IgD-negative memory B cell (primary cell): ENCODE results near the gene SEMA4F. TPM values are rescaled to one million over a fixed set of nuclear protein-coding genes. Genes with fewer than 3 reads are reported as not detected.

ENCODE experiments used
- H3K27ac Mint-ChIP-seq, 3 donors: one replicate each; pipeline ENCODE4 v1.8.0; 2020 to 2022; ENCODE audit warnings: mild to moderate bottlenecking in 3 of 3, mixed read lengths in 3 of 3, moderate library complexity in 1 of 3
- H3K27me3 Mint-ChIP-seq: one replicate; pipeline ENCODE4 v1.8.0; 2021; ENCODE audit warnings: mixed read lengths
- H3K36me3 Mint-ChIP-seq: one replicate; pipeline ENCODE4 v1.8.0; 2020; ENCODE audit warnings: mild to moderate bottlenecking, mixed read lengths
- H3K4me1 Mint-ChIP-seq, 3 donors: one replicate each; pipeline ENCODE4 v1.8.0; 2020 to 2022; ENCODE audit warnings: mixed read lengths in 3 of 3, mild to moderate bottlenecking in 1 of 3
- H3K4me3 Mint-ChIP-seq, 4 donors: one replicate each; pipeline ENCODE4 v1.8.0; 2020 to 2022; ENCODE audit warnings: mild to moderate bottlenecking in 4 of 4, mixed read lengths in 4 of 4, moderate library complexity in 3 of 4
- H3K9me3 Mint-ChIP-seq, 3 donors: one replicate each; pipeline ENCODE4 v1.8.0; 2020 to 2021; ENCODE audit warnings: mixed read lengths in 3 of 3, mild to moderate bottlenecking in 1 of 3
- polyA plus RNA-seq: library from polyadenylated mRNA; unstranded; fragments of 300-500 nt; fragmentation: Illumina TruSeq; gene quantifications from one replicate; pipeline ENCODE4 v1.2.3, GENCODE V29; 2021

SEMA4F gene
- polyA plus RNA-seq, 1 donor from 2014 or later: 6.4 TPM

DNA sequence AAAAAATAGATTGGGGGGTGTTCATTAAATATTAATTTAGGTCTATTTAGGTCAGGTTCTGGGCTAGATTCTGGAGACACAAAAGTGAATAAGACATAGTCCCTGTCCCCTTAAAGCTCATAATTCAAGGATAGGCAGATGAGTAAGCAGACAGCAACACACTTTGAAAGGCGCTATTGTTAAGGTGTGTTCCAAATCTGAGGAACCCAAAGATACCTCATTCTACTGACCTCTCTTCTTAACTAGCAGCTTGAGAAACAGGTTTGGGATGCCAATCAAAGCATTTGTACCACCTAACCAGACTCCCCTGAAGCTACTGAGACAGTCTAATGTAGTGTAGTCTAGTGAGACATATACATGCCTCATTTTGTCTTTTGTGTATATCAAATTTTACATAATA lies 34.8 kb downstream of the SEMA4F start:
- Mint-ChIP-seq H3K4me3 (no peak overlapping the region), H3K4me1 (peaks cover 0 to 3% (median 2%) of the 10 kb centered on the region in 3 donors), H3K9me3 (no peaks in the 10 kb centered on the region), H3K27me3 (no peaks in the 10 kb centered on the region), H3K27ac (no peak overlapping the region), H3K36me3 (no peaks in the 10 kb centered on the region)

DNA sequence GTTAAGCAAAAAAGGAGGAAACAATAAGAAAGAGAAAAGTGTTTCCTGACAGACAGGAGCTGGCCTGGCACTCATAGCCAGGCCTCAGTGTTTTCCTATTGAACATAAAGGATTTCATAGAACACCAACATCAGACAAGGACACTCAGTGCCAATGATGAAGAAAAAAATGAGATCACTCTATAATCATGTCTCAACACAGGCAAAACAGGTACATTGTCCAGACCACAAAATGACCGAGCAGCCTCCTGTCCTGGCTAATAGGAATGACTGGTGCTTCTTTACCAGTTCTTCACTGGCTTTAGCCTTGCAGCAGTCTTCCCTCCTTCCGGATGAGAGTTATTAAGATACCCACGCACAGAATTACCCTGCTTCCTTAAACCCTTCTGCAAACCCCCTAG lies 35.6 kb downstream of the SEMA4F start:
- peak overlapping the region in 1 of 3 donors; percentile 6 for H3K27ac Mint-ChIP-seq
- H3K36me3 Mint-ChIP-seq: no peaks in the 10 kb centered on the region
- no peaks in the 10 kb centered on the region for H3K27me3 Mint-ChIP-seq

DNA sequence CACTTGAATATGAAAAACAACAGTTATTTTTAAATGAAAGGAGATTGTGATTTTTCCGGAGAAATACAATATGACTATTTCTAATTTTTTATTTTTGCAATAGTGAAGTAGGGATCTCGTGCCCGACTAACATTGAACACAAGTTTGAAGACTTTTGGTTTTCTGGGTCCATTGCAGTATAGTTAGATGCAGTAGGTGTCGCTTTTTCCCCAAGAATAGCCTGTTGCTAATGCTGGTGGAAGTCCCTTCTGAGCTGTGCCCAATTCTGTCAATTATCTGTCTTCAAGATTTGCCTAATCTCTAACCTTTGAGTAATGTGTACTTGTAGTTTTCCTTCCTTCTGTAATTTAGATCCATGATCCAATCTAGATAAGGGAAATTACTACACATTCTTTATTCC lies 36.5 kb downstream of the SEMA4F start:
- Mint-ChIP-seq H3K27ac (no peak overlapping the region), H3K27me3 (peaks cover 2% of the 10 kb centered on the region), H3K9me3 (no peaks in the 10 kb centered on the region), H3K4me1 (peaks cover 0 to 3% (median 2%) of the 10 kb centered on the region in 3 donors), H3K4me3 (no peak overlapping the region), H3K36me3 (peaks cover 2% of the 10 kb centered on the region)

More for the DNA sequence above, 35.6 kb downstream of the SEMA4F start:
- H3K4me1 Mint-ChIP-seq: peaks cover 0 to 3% (median 2%) of the 10 kb centered on the region in 3 donors
- peak overlapping the region in 1 of 4 donors; percentile 6 for H3K4me3 Mint-ChIP-seq
- H3K9me3 Mint-ChIP-seq: no peaks in the 10 kb centered on the region

DNA sequence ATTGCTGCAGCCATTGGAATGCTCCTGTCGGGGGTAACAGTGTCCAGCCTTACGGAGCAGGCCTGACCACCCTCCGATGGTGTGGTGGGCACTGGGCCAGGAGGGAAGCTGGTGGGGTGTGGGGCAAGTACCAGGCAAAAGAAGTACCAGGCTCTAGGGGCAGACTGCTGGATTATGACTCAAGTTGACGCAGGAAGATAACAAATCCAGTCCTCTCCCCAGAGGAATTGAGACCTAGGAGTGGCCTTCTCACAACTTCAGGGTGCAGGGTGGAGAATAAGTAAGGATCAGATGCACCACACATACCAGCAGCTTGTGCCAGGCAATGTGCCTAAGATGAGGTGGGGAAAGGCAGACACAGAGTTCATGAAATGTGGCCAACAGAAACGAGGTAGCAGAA lies 37.9 kb downstream of the SEMA4F start:
- no peaks in the 10 kb centered on the region for H3K9me3 Mint-ChIP-seq
- H3K36me3 Mint-ChIP-seq: peaks cover 2% of the 10 kb centered on the region
- peaks cover 2% of the 10 kb centered on the region for H3K27me3 Mint-ChIP-seq
- no peak overlapping the region for H3K4me3 Mint-ChIP-seq
- no peak overlapping the region for H3K27ac Mint-ChIP-seq
- peaks cover 0 to 3% (median 2%) of the 10 kb centered on the region in 3 donors for H3K4me1 Mint-ChIP-seq

DNA sequence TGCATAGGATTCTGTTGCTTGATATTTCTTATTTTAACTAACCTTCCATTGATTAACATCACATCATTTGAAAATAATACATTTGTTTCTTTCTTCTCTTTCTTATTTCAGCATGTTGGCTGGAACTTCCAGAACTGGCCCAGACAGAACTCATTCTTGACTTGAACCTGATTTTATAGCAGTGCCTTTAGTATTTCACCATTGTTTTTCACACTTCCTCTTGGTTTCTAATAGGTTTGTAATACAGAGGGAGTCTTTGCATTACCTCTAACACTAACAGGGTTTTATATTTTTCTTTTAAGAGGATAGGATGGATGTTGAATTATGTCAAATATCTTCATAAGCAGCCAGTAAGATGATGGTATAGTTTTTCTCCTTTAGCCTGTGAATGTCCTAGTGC lies 39.2 kb downstream of the SEMA4F start:
- peaks cover 0 to 3% (median 2%) of the 10 kb centered on the region in 3 donors for H3K4me1 Mint-ChIP-seq
- peaks cover 2% of the 10 kb centered on the region for H3K36me3 Mint-ChIP-seq
- H3K9me3 Mint-ChIP-seq: no peaks in the 10 kb centered on the region
- peaks cover 2% of the 10 kb centered on the region for H3K27me3 Mint-ChIP-seq
- no peak overlapping the region for H3K4me3 Mint-ChIP-seq
- no peak overlapping the region for H3K27ac Mint-ChIP-seq

DNA sequence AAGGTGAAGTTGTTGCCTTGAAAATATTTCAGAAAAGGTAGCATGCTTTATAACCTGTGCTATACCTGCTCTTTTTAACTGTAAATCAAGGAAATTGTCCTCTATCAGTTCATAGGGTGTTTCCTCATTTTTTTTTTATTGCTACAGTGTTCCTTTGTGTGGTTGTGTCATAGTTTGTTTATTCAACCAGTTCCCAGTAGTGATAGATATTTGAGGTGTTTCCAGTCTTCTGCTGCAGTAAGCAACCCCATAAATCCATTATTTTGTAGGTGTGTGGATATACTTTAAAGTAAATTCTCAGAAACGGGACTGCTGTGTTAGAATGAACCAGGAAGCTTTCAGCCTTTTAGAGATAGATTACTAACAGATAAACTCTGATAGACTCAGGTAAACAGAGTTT lies 39.6 kb downstream of the SEMA4F start:
- H3K4me1 Mint-ChIP-seq: peaks cover 0 to 3% (median 2%) of the 10 kb centered on the region in 3 donors
- H3K27ac Mint-ChIP-seq: no peak overlapping the region
- no peak overlapping the region for H3K4me3 Mint-ChIP-seq
- H3K27me3 Mint-ChIP-seq: peaks cover 2% of the 10 kb centered on the region
- peaks cover 2% of the 10 kb centered on the region for H3K36me3 Mint-ChIP-seq
- no peaks in the 10 kb centered on the region for H3K9me3 Mint-ChIP-seq

DNA sequence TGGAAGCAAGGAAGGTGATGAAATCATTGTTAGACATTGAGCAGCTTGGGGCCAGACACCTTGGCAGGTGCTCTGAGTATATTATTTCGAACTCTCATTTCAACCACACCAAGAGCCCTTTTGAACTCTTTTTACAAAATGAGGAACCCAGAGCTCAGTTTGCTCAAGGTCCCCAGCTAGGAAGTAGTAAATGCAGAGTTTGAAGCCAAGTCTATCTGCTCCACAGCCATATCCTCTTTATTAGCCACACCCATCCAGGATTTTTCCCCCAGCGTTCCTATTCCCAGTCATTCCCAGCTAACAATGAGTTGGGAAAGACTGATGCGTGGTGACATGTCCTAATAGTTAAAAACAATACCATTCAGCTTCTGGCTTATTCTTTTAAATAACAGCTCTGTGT lies 40.2 kb downstream of the SEMA4F start:
- no peaks in the 10 kb centered on the region for H3K9me3 Mint-ChIP-seq
- H3K4me1 Mint-ChIP-seq: peaks cover 0 to 3% (median 2%) of the 10 kb centered on the region in 3 donors
- H3K27ac Mint-ChIP-seq: no peak overlapping the region
- no peak overlapping the region for H3K4me3 Mint-ChIP-seq
- peaks cover 4% of the 10 kb centered on the region for H3K36me3 Mint-ChIP-seq
- peaks cover 2% of the 10 kb centered on the region for H3K27me3 Mint-ChIP-seq

DNA sequence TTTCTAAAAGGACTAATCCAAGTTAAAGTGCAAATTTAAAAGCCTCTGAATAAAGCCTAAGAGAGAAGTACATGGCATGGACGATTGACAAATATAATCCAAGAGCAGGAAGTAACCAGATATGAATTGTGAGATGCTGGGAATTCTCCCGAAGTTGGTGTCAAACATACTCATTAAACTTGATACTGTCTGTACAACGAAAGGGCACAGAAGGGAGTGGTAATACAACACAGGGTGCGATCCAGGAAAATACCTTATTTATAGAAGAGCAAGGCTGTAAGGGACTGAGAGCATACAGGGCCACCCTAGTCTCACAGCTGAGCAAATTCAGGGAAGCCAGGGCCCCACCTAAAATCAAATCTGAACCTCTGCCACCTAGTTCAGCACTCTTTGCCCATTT lies 41.6 kb downstream of the SEMA4F start:
- peaks cover 0 to 6% (median 5%) of the 10 kb centered on the region in 3 donors for H3K4me1 Mint-ChIP-seq
- H3K4me3 Mint-ChIP-seq: no peak overlapping the region
- H3K27me3 Mint-ChIP-seq: peaks cover 4% of the 10 kb centered on the region
- no peak overlapping the region for H3K27ac Mint-ChIP-seq
- H3K36me3 Mint-ChIP-seq: peaks cover 4% of the 10 kb centered on the region
- no peaks in the 10 kb centered on the region for H3K9me3 Mint-ChIP-seq

DNA sequence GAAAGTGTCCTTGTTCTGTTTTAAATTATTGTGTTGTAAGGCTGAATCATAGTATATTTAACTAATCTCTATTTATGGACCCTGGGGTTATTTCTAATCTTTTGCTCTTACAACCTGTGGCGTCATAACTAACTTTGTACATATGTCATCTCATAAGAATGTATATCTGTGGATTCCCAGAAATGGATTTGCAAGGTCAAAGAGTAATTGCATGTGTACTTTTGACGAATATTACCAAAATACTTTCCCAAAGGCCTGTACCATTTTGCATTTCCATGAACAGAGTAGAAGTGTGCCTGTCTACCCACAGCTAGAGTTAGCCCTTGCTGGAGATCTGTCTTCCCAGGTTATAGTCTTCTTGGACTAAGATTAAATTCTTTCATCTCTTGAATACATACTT lies 42.8 kb downstream of the SEMA4F start:
- H3K4me3 Mint-ChIP-seq: no peak overlapping the region
- H3K4me1 Mint-ChIP-seq: peaks cover 0 to 7% (median 6%) of the 10 kb centered on the region in 3 donors
- H3K36me3 Mint-ChIP-seq: peaks cover 4% of the 10 kb centered on the region
- H3K27ac Mint-ChIP-seq: no peak overlapping the region
- H3K9me3 Mint-ChIP-seq: no peaks in the 10 kb centered on the region
- peaks cover 4% of the 10 kb centered on the region for H3K27me3 Mint-ChIP-seq

DNA sequence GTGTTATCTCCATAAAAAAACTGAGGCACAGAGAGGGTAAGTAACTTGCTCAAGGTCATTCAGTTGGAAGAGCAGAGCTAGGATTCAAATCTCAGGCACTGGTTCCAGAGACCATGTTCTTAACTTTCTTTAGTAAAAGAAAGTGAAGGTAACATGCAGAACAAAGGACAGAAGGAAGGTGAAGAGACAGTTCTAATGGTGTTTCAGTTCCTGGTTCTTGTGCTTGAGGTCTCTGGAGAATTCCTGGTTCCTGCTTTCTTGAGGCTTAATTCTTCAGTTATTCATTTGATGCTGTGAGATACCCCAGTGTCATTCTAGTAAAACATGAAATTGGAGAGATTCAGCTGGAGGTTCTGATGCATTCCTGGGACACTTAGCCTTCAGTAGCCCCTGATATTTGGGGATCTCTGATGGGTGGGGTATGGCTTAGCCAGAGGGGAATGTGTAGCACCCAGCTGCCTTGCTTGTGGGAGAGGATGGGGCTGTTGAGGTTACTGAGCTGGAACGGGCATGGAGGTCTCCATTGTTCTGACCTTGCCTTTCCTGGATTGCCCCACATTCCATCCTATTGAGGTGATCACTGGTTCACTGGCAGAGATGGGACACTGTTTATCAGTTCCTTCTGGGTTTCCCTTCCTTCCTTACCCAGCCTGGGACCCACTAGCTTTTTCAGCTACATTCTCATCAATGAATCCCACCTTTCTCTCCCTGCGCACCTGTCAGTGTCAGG lies 46.8 kb downstream of the SEMA4F start:
- Mint-ChIP-seq H3K4me1 (peaks cover 5 to 6% (median 5%) of the 10 kb centered on the region in 3 donors), H3K4me3 (no peak overlapping the region), H3K27ac (no peak overlapping the region), H3K36me3 (peaks cover 4% of the 10 kb centered on the region), H3K27me3 (peaks cover 1% of the 10 kb centered on the region), H3K9me3 (no peaks in the 10 kb centered on the region)

DNA sequence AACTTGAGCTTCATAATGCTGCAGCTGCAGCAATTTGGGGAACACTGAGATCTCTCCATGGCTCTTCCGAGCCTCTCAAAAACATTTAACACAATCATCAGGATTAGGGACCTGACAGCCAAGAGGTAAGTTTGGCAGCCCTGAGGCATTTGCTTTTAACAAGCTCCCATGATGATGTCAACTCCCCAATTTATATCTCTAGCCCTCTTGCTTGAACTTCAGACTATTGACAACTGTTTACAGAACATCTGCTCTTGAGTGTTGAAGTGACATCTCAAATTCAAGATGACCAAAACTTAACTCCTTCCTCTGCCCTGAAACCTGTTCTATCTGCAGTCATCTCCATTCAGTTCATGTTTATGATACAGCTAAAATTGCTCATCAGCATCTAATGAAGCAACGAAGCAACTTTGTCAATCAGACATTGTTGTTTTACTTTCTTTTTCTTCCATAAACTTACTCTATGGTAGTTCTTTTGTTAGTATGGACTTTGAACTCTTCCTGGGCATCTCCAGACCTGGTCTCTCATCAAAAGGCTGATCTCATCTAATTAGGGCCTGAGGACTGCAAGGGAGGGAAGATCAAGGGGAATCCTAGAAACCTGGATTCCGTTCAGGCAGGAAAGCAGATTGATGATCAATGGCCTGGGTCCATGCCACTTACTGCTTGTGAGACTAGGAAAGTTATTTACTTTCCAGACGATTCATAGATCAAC lies 48.1 kb downstream of the SEMA4F start:
- no peak overlapping the region for H3K4me3 Mint-ChIP-seq
- H3K27me3 Mint-ChIP-seq: peaks cover 1% of the 10 kb centered on the region
- peaks cover 4% of the 10 kb centered on the region for H3K36me3 Mint-ChIP-seq
- peaks cover 5 to 6% (median 5%) of the 10 kb centered on the region in 3 donors for H3K4me1 Mint-ChIP-seq
- H3K9me3 Mint-ChIP-seq: no peaks in the 10 kb centered on the region
- no peak overlapping the region for H3K27ac Mint-ChIP-seq

DNA sequence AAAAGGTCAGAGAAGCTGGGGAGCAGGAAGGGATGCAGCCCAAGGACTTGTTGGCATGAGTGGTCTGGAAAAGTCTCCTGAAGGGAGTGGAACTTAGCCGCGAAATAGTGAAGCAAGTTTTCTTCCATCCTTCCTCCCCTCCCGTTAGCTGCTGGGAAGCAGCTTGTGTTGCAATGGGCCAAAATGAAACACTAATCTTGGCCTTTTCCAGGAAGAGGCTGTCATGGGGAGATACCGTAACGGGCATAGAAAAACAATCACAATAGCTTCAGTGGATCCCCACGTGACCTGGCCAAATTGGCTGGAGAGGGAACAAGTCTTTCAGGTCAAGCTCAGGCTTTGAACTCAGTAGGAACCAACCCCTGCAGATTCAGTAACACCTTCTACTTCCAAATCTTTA lies 49.3 kb downstream of the SEMA4F start:
- Mint-ChIP-seq H3K36me3 (peaks cover 7% of the 10 kb centered on the region), H3K27ac (no peak overlapping the region), H3K9me3 (peaks cover 0 to 3% (median 0%) of the 10 kb centered on the region in 3 donors), H3K4me1 (peaks cover 5 to 6% (median 5%) of the 10 kb centered on the region in 3 donors), H3K4me3 (no peak overlapping the region), H3K27me3 (peaks cover 3% of the 10 kb centered on the region)

DNA sequence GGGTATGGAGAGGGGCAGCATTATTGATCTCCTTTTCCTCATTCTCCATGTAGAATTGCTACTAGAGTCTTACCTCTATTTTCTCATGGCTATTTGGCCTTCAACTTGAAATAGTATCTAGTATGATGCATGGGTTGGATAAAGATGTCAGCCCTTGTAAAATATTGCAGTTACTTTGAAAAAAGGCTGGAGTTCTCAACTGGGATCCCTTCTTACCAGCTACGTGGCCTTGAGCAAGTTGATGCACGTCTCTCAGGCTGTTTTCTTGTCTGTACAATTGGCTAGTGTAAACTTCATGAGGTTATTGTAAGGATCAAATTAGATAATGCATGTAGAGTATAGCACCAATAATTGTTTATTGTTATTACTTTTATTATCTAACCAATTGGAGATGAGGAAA lies 50.2 kb downstream of the SEMA4F start:
- Mint-ChIP-seq H3K27me3 (peaks cover 3% of the 10 kb centered on the region), H3K27ac (no peak overlapping the region), H3K4me3 (no peak overlapping the region), H3K9me3 (peaks cover 0 to 3% (median 0%) of the 10 kb centered on the region in 3 donors), H3K4me1 (peaks cover 5 to 6% (median 5%) of the 10 kb centered on the region in 3 donors), H3K36me3 (peaks cover 5% of the 10 kb centered on the region)

DNA sequence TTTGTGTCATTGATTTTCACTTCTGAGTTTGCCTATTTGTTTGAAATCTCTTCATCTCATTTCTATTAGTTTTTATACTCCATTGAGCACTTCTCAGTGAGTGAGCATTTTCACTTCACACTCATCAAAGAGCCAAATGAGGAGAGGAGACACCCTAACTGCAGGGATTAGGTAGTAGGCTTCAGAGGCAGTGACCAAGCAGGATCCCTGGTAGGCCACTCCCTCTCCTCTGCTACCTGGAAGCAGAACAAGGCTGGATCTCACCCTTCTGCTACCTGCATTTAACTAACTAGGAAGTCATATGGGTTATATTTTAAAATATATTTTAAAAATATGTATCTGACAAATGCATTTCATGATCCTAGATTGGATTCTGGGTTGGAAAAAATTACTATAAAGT lies 52.7 kb downstream of the SEMA4F start:
- peaks cover 0 to 5% (median 0%) of the 10 kb centered on the region in 3 donors for H3K4me1 Mint-ChIP-seq
- H3K27me3 Mint-ChIP-seq: peaks cover 3% of the 10 kb centered on the region
- H3K27ac Mint-ChIP-seq: no peak overlapping the region
- H3K9me3 Mint-ChIP-seq: peaks cover 0 to 5% (median 0%) of the 10 kb centered on the region in 3 donors
- H3K4me3 Mint-ChIP-seq: no peak overlapping the region
- H3K36me3 Mint-ChIP-seq: peaks cover 9% of the 10 kb centered on the region

DNA sequence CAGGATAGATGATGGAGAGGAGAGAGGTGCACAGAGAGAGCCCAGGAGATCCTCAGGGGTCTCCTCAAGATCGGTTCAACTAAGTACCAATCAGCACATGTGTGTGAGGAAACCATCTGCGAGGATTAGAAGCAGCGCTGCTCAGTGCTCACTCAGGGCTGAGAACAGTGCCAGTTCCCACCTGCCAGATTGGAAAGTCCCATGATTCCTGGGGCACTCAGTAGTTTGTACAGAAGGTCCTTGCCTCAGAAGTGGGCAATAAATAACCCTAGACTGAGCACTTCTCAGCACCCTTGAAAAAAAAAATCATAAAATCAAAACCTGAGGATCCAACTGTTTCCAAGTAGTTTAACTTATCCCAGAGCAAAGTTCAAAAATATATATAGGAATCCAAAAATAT lies 53.8 kb downstream of the SEMA4F start:
- Mint-ChIP-seq H3K9me3 (peaks cover 0 to 5% (median 0%) of the 10 kb centered on the region in 3 donors), H3K4me1 (no peaks in the 10 kb centered on the region), H3K27me3 (peaks cover 3% of the 10 kb centered on the region), H3K4me3 (no peak overlapping the region), H3K36me3 (peaks cover 6% of the 10 kb centered on the region), H3K27ac (no peak overlapping the region)
